Adipocyte (in vitro differentiated cells): ENCODE results near the gene HDAC8.

Source experiments
- DNase-seq: peaks from one replicate; pipeline ENCODE4 v3.0.0-alpha.2; 2015; ENCODE audit warnings: low read depth
- H3K27me3 ChIP-seq: replicated peaks from 2 replicates; pipeline ENCODE4 v1.7.0; 2013; ENCODE audit warnings: mild to moderate bottlenecking, low read length, moderate library complexity; ENCODE audit not compliant: control insufficient read depth, insufficient read depth
- H3K36me3 ChIP-seq: 2 replicates; pipeline ENCODE4 v1.7.0; 2013; ENCODE audit warnings: low read length, mild to moderate bottlenecking, moderate library complexity; ENCODE audit not compliant: control insufficient read depth, insufficient read depth, severe bottlenecking
- H3K4me1 ChIP-seq: 2 replicates; pipeline ENCODE4 v1.7.0; 2013; ENCODE audit warnings: mild to moderate bottlenecking, low read length, moderate library complexity; ENCODE audit not compliant: control insufficient read depth, insufficient read depth
- H3K4me3 ChIP-seq: 2 replicates; pipeline ENCODE4 v1.7.0; 2013; ENCODE audit warnings: mild to moderate bottlenecking, low read length, moderate library complexity
- H3K9ac ChIP-seq: 2 replicates; pipeline ENCODE4 v1.7.0; 2013; ENCODE audit warnings: mild to moderate bottlenecking, low read length, moderate library complexity
- H3K9me3 ChIP-seq: 2 replicates; pipeline ENCODE4 v1.7.0; 2013; ENCODE audit warnings: mild to moderate bottlenecking, low read length, moderate library complexity; ENCODE audit not compliant: control insufficient read depth

The HDAC8 gene

GRCh38 chrX:72395237-72395636, 177.4 kb downstream of the HDAC8 start:
- peak overlapping the region; percentile 35 for H3K4me3 ChIP-seq
- peaks cover 29% of the 10 kb centered on the region for H3K27me3 ChIP-seq
- peaks cover 53% of the 10 kb centered on the region for H3K4me1 ChIP-seq
- H3K36me3 ChIP-seq = no peaks in the 10 kb centered on the region
- DNase-seq = peak; percentile 6
- peak overlapping the region; percentile 68 for H3K9ac ChIP-seq
- H3K9me3 ChIP-seq = peaks cover 2% of the 10 kb centered on the region

GRCh38 chrX:72394518-72395170, 178.0 kb downstream of the HDAC8 start:
- peak overlapping the region; percentile 35 for H3K4me3 ChIP-seq
- DNase-seq = peak; percentile 66
- H3K4me1 ChIP-seq = peaks cover 53% of the 10 kb centered on the region

DNA sequence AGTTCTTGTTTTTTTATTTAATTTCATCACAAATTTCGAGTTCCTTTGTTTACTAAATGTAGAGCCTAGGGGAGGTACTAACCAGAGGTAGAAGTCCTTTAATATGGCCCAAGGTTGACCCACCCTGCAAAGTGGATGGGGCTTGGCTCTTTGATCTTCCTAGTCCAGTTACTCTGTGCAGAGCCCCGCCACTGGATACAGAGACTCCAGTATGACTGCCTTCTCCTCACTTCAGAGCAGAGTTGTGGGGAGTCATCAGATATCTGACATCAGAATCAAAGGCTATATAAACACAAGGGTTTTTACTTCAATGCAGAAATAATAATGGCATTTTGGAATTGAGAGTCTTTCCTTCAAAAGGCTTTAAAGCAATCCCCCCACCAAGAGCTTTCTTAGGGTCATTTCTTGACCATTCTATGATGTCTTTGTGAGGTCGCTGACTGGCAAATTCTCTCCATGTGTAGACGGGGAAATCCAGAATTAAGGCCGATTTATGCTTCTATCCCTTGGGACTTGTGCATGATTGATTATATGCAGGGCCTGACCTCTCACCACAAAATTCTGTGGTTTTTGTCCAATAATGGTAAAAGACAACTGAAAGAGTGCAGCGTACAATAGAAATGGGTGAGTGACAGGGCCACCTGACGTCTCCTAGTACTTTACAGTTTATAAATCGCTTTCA, 178.7 kb downstream of the HDAC8 start:
- Histone ChIP-seq H3K4me3 (peak overlapping the region; percentile 18), H3K36me3 (no peaks in the 10 kb centered on the region), H3K9me3 (no peaks in the 10 kb centered on the region), H3K9ac (peak overlapping the region; percentile 45), H3K27me3 (peaks cover 32% of the 10 kb centered on the region), H3K4me1 (peaks cover 53% of the 10 kb centered on the region)
- no peak for DNase-seq

More at GRCh38 chrX:72394518-72395170, 178.0 kb downstream of the HDAC8 start:
- Histone ChIP-seq H3K9ac (peak overlapping the region; percentile 68), H3K9me3 (no peaks in the 10 kb centered on the region), H3K36me3 (no peaks in the 10 kb centered on the region), H3K27me3 (peaks cover 26% of the 10 kb centered on the region)

GRCh38 chrX:72392816-72393800, 179.5 kb downstream of the HDAC8 start:
- H3K9me3 ChIP-seq = no peaks in the 10 kb centered on the region
- peak; percentile 24 for DNase-seq
- H3K27me3 ChIP-seq = peaks cover 35% of the 10 kb centered on the region
- peaks cover 53% of the 10 kb centered on the region for H3K4me1 ChIP-seq
- H3K4me3 ChIP-seq = peak overlapping the region; percentile 21
- H3K9ac ChIP-seq = peak overlapping the region; percentile 45
- H3K36me3 ChIP-seq = no peaks in the 10 kb centered on the region

DNA sequence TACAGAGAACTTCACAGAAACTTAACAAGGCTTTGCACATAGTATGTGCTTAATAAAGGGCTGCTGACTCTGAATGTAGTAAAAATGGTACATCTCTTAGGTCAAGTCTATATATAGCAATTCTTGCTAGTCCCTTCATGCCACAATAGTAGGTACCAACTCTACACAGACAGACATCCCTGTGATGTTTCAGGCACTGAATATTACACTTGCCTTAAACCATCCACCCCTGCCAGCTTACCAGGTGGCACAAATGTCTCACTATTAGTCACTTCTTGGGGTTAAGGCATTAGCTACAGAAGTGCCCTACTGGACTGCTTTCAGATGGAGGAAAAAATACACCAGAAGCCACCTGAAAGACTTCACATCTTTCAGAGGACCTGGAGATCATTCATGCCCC, 180.6 kb downstream of the HDAC8 start:
- no peak overlapping the region for H3K4me3 ChIP-seq
- no peak for DNase-seq
- no peaks in the 10 kb centered on the region for H3K36me3 ChIP-seq
- H3K9ac ChIP-seq = no peak overlapping the region
- peaks cover 39% of the 10 kb centered on the region for H3K27me3 ChIP-seq
- peaks cover 49% of the 10 kb centered on the region for H3K4me1 ChIP-seq
- no peaks in the 10 kb centered on the region for H3K9me3 ChIP-seq

- no peak for DNase-seq
- H3K4me3 ChIP-seq = no peak overlapping the region
- H3K9me3 ChIP-seq = no peaks in the 10 kb centered on the region
- peaks cover 11% of the 10 kb centered on the region for H3K4me1 ChIP-seq
- no peaks in the 10 kb centered on the region for H3K36me3 ChIP-seq
- peaks cover 35% of the 10 kb centered on the region for H3K27me3 ChIP-seq
- no peak overlapping the region for H3K9ac ChIP-seq
These were observed 185.4 kb downstream of the HDAC8 start for GRCh38 chrX:72387247-72387646.

GRCh38 chrX:72382202-72382595, 190.4 kb downstream of the HDAC8 start:
- Histone ChIP-seq H3K4me3 (peak overlapping the region; percentile 17), H3K9ac (no peak overlapping the region), H3K9me3 (peaks cover 5% of the 10 kb centered on the region), H3K36me3 (no peaks in the 10 kb centered on the region), H3K27me3 (peaks cover 11% of the 10 kb centered on the region), H3K4me1 (peaks cover 18% of the 10 kb centered on the region)
- no peak for DNase-seq

DNA sequence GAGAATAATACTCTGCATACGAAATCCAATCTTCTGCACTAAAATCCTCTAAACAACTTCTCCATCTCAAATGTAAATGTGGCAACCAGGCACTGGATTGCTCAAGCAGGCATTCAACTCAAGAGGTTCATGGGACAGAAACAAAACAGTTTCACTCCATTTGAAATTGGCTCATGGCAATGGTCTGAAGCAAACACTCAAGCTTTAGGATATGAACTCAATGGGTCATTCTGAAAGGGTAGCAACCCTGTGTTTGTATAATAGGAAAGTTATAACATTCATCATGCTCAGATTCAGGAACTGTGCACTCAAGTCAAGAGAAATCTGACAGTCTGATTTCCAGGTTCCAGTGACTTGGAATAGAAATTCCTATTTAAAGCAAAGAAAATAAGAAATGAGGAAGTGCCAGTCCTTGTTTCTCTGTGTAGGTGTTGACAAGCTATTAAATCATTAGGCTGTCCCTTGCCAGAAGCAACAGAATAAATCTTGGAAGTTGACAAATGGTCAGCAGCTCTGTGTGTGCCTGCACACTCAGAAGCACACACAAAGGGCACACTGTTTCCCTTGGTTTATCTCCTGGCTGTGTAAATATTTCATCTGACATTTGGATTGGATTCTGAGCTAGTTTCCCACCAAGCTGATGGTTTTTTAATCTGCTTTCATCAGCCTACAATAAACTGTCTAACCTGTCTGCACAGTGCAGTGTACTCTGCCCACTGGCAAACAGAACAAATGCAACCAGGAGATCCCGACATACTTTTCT, 191.0 kb downstream of the HDAC8 start:
- Histone ChIP-seq H3K36me3 (no peaks in the 10 kb centered on the region), H3K27me3 (peaks cover 17% of the 10 kb centered on the region), H3K4me3 (peak overlapping the region; percentile 17), H3K9me3 (peaks cover 5% of the 10 kb centered on the region), H3K9ac (no peak overlapping the region), H3K4me1 (peaks cover 18% of the 10 kb centered on the region)
- DNase-seq = peak; percentile 3

GRCh38 chrX:72376124-72376523, 196.5 kb downstream of the HDAC8 start:
- peaks cover 9% of the 10 kb centered on the region for H3K4me1 ChIP-seq
- no peaks in the 10 kb centered on the region for H3K36me3 ChIP-seq
- peaks cover 10% of the 10 kb centered on the region for H3K27me3 ChIP-seq
- no peak overlapping the region for H3K9ac ChIP-seq
- no peak for DNase-seq
- H3K4me3 ChIP-seq = no peak overlapping the region
- peaks cover 5% of the 10 kb centered on the region for H3K9me3 ChIP-seq

GRCh38 chrX:72373136-72373535, 199.5 kb downstream of the HDAC8 start:
- DNase-seq = peak; percentile 28
- no peaks in the 10 kb centered on the region for H3K36me3 ChIP-seq
- peaks cover 13% of the 10 kb centered on the region for H3K27me3 ChIP-seq
- H3K9me3 ChIP-seq = peaks cover 2% of the 10 kb centered on the region
- H3K4me1 ChIP-seq = peaks cover 6% of the 10 kb centered on the region
- H3K9ac ChIP-seq = no peak overlapping the region
- no peak overlapping the region for H3K4me3 ChIP-seq
